Upper lobe of left lung (tissue), 4 donors: ENCODE data around the gene PRDM16.

Source experiments
- CTCF ChIP-seq, 6 experiments: fragments of 450-650 bp in 4 of 6; fragments of 200-600 bp in 2 of 6; sonication (generic) in 2 of 6; IDR thresholded peaks; one replicate each; pipeline ENCODE4 v1.5.1; 2016 to 2019; ENCODE audit warnings: antibody characterized with exemption in 6 of 6
- POLR2AphosphoS5 ChIP-seq, 2 donors: sonication (generic); formaldehyde crosslinking; IDR thresholded peaks; one replicate each; pipeline ENCODE4 v1.5.1; 2017; ENCODE audit warnings: antibody characterized with exemption in 2 of 2

GRCh38 chr1:3430820-3431219 lies 361.8 kb downstream of the PRDM16 start:
- TF ChIP-seq CTCF (IDR thresholded peaks at IDR 0.05), result no peak
- TF ChIP-seq POLR2AphosphoS5 (IDR thresholded peaks at IDR 0.05), result no peak
